Activated CD8-positive, alpha-beta T cell treated with anti-CD3 and anti-CD28 coated beads for 36 hours (primary cell): ENCODE data around the gene NTSR1. TPM values are rescaled to one million over a fixed set of nuclear protein-coding genes. Genes with fewer than 3 reads are reported as not detected.
"Not testable (repeated sequence)": the region's sequence is repeated elsewhere in the genome, so short reads cannot be mapped to it uniquely, and the experiment has no call there.

Experiments
- ATAC-seq: fragments of 200-7000 bp; cut with Tn5 transposase; one replicate; pipeline ENCODE4 v1.10.0; 2021; ENCODE audit warnings: mild to moderate bottlenecking, moderate library complexity
- CTCF ChIA-PET: fragments of 350-600 bp; sonication (Branson Sonifier 250); formaldehyde crosslinking; loops from one replicate; lab custom pipeline; 2021; ENCODE audit warnings: antibody characterized with exemption; lab: Charles Lee
- POLR2A ChIA-PET: fragments of 350-600 bp; sonication (Branson Sonifier 250); formaldehyde crosslinking; loops from one replicate; lab custom pipeline; 2021; ENCODE audit warnings: antibody characterized with exemption; lab: Charles Lee
- DNase-seq: peaks from one replicate; pipeline ENCODE4 v3.0.0-alpha.2; 2020
- H3K27ac Mint-ChIP-seq: one replicate; pipeline ENCODE4 v1.8.0; 2021; ENCODE audit warnings: mild to moderate bottlenecking, mixed read lengths
- H3K27me3 Mint-ChIP-seq: one replicate; pipeline ENCODE4 v1.8.0; 2021; ENCODE audit warnings: mixed read lengths
- H3K36me3 Mint-ChIP-seq: one replicate; pipeline ENCODE4 v1.8.0; 2021; ENCODE audit warnings: low read depth, mixed read lengths
- H3K4me1 Mint-ChIP-seq: one replicate; pipeline ENCODE4 v1.8.0; 2021; ENCODE audit warnings: low read depth, mixed read lengths
- H3K4me3 Mint-ChIP-seq: one replicate; pipeline ENCODE4 v1.8.0; 2021; ENCODE audit warnings: mild to moderate bottlenecking, moderate library complexity, mixed read lengths
- H3K9me3 Mint-ChIP-seq: one replicate; pipeline ENCODE4 v1.8.0; 2021; ENCODE audit warnings: mixed read lengths
- intact Hi-C: fragments of 100-400 bp; cut with micrococcal nuclease; formaldehyde crosslinking; loops from one replicate; pipeline ENCODE4 v1.10.0; 2022
- total RNA-seq, 2 experiments: library from RNA; stranded (reverse); gene quantifications; one replicate each; pipeline ENCODE4 v1.2.3, GENCODE V29; 2021
- TF ChIP-seq, protein P1 (sequence below): fragments of 200-600 bp; IDR thresholded peaks from one replicate; pipeline ENCODE4 v1.8.0; 2022; ENCODE audit warnings: antibody characterized with exemption, mild to moderate bottlenecking

NTSR1 gene
- total RNA-seq, 2 experiments from 2014 or later, result not detected

- intact Hi-C loops, result no loop called here
- H3K27ac Mint-ChIP-seq, result no peak overlapping the region
- POLR2A ChIA-PET, result no interaction called here
- ATAC-seq (no peak), DNase-seq (no peak)
- TF ChIP-seq, protein P1, sequence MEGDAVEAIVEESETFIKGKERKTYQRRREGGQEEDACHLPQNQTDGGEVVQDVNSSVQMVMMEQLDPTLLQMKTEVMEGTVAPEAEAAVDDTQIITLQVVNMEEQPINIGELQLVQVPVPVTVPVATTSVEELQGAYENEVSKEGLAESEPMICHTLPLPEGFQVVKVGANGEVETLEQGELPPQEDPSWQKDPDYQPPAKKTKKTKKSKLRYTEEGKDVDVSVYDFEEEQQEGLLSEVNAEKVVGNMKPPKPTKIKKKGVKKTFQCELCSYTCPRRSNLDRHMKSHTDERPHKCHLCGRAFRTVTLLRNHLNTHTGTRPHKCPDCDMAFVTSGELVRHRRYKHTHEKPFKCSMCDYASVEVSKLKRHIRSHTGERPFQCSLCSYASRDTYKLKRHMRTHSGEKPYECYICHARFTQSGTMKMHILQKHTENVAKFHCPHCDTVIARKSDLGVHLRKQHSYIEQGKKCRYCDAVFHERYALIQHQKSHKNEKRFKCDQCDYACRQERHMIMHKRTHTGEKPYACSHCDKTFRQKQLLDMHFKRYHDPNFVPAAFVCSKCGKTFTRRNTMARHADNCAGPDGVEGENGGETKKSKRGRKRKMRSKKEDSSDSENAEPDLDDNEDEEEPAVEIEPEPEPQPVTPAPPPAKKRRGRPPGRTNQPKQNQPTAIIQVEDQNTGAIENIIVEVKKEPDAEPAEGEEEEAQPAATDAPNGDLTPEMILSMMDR, result no peak
- CTCF ChIA-PET, result interaction anchor here (1.0 to 3.8 kb wide), 3 partner anchors 62 to 113 kb away, joined by 3 to 16 read pairs (median 4); no protein-coding TSS in a partner anchor
- H3K27me3 Mint-ChIP-seq, result no peaks in the 10 kb centered on the region
- H3K36me3 Mint-ChIP-seq, result no peaks in the 10 kb centered on the region
- H3K4me3 Mint-ChIP-seq, result no peak overlapping the region
- H3K4me1 Mint-ChIP-seq, result no peaks in the 10 kb centered on the region
- peaks cover 4% of the 10 kb centered on the region for H3K9me3 Mint-ChIP-seq
Measured at GRCh38 chr20:62678553-62678952, 30.1 kb upstream of the NTSR1 start.

DNA sequence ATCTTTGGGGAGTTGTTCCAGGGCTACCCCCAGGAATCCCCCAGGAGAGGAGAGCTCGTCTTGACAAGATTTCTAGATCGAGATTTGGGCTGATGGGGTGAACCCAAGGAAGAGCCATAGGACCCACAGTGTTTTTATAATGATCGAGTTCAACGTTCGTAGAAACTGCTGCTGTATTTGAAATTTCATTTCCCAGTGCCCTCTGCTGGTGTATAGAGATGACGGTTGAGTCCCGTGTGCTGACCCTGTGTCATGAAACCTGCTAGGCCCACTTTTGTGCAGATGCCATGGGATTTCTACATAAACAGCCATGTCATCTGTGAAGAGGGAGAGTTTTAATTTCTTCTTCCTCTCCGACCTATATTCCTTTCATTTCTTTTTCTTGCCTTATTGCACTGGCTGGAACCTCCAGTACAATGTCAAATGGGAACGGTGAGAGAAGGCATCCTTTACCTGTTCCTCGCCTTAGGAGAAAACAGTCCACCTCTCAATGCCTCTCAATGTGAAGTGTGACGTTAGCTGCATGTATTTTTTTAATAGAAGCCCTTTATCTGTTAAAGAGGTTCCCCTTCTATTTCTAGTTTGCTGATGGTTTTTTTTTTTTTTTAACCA is 28.6 kb upstream of the NTSR1 start:
- Mint-ChIP-seq H3K4me3 (no peak overlapping the region), H3K9me3 (peaks cover 4% of the 10 kb centered on the region), H3K4me1 (no peaks in the 10 kb centered on the region), H3K27ac (no peak overlapping the region), H3K36me3 (no peaks in the 10 kb centered on the region), H3K27me3 (no peaks in the 10 kb centered on the region)
- no peak for ATAC-seq
- CTCF ChIA-PET, result interaction anchor here (1.0 to 3.8 kb wide), 3 partner anchors 63 to 112 kb away, joined by 3 to 16 read pairs (median 3); no protein-coding TSS in a partner anchor
- DNase-seq, result no peak
- POLR2A ChIA-PET, result interaction anchor here (0.7 kb wide), 1 partner anchor 14 kb away, joined by 3 read pairs; no protein-coding TSS in a partner anchor
- TF ChIP-seq, protein P1, result no peak
- intact Hi-C loops, result no loop called here

GRCh38 chr20:62682912-62683517 is 25.6 kb upstream of the NTSR1 start:
- H3K36me3 Mint-ChIP-seq, result no peaks in the 10 kb centered on the region
- H3K9me3 Mint-ChIP-seq, result peaks cover 4% of the 10 kb centered on the region
- ATAC-seq, result no peak
- H3K27ac Mint-ChIP-seq, result no peak overlapping the region
- ChIA-PET POLR2A (no interaction called here), CTCF (no interaction called here)
- H3K4me3 Mint-ChIP-seq, result no peak overlapping the region
- intact Hi-C loops, result no loop called here
- peaks cover 4% of the 10 kb centered on the region for H3K4me1 Mint-ChIP-seq
- TF ChIP-seq, protein P1, result no peak
- peaks cover 13% of the 10 kb centered on the region for H3K27me3 Mint-ChIP-seq
- DNase-seq, result no peak

DNA sequence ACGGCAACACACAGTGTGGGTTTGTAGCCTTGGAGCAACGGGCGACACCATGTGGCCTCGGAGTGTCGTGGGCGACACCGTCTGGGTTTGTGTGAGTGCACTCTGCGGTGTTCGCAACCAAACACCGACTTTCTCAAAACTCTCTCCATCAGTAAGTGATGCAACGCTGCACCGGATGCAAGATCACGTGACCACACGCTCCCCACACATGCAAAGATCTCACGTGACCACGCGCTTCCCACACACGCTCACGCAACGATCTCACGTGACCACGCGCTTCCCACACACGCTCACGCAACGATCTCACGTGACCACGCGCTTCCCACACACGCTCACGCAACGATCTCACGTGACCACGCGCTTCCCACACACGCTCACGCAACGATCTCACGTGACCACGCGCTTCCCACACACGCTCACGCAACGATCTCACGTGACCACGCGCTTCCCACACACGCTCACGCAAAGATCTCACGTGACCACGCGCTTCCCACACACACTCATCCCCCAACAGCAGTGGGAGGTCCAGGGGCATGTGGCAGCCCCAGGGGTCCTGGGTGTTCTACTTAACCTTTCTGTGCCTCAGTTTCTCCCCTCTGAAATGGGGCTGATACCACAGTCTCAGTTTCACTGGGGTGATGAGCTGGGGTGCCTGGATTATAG is 24.8 kb upstream of the NTSR1 start:
- H3K4me3 Mint-ChIP-seq, H3K4me1 Mint-ChIP-seq, H3K36me3 Mint-ChIP-seq, CTCF ChIA-PET, H3K9me3 Mint-ChIP-seq, intact Hi-C loops, POLR2A ChIA-PET, ATAC-seq, H3K27ac Mint-ChIP-seq, DNase-seq: not testable (repeated sequence)
- peaks cover 13% of the 10 kb centered on the region for H3K27me3 Mint-ChIP-seq

- Mint-ChIP-seq H3K9me3 (peaks cover 4% of the 10 kb centered on the region), H3K27ac (no peak overlapping the region)
Measured at GRCh38 chr20:62684981-62685380, 23.7 kb upstream of the NTSR1 start.

More at GRCh38 chr20:62684981-62685380, 23.7 kb upstream of the NTSR1 start:
- peaks cover 4% of the 10 kb centered on the region for H3K4me1 Mint-ChIP-seq
- DNase-seq (no peak), ATAC-seq (no peak)
- ChIA-PET CTCF (interaction anchor here (1.3 to 1.5 kb wide), 2 partner anchors 25 to 106 kb away, joined by 3 to 9 read pairs; no protein-coding TSS in a partner anchor), POLR2A (no interaction called here)
- no peaks in the 10 kb centered on the region for H3K36me3 Mint-ChIP-seq
- no peak overlapping the region for H3K4me3 Mint-ChIP-seq
- intact Hi-C loops, result no loop called here
- peaks cover 13% of the 10 kb centered on the region for H3K27me3 Mint-ChIP-seq
- TF ChIP-seq, protein P1, result no peak
